ENCODE results near the gene SLC49A3. TPM values are rescaled to one million over a fixed set of nuclear protein-coding genes. Genes with fewer than 3 reads are reported as not detected.

The SLC49A3 gene
- total RNA-seq, 4 donors from 2014 or later = 1.3 to 3.4 (median 2.2) TPM

DNA sequence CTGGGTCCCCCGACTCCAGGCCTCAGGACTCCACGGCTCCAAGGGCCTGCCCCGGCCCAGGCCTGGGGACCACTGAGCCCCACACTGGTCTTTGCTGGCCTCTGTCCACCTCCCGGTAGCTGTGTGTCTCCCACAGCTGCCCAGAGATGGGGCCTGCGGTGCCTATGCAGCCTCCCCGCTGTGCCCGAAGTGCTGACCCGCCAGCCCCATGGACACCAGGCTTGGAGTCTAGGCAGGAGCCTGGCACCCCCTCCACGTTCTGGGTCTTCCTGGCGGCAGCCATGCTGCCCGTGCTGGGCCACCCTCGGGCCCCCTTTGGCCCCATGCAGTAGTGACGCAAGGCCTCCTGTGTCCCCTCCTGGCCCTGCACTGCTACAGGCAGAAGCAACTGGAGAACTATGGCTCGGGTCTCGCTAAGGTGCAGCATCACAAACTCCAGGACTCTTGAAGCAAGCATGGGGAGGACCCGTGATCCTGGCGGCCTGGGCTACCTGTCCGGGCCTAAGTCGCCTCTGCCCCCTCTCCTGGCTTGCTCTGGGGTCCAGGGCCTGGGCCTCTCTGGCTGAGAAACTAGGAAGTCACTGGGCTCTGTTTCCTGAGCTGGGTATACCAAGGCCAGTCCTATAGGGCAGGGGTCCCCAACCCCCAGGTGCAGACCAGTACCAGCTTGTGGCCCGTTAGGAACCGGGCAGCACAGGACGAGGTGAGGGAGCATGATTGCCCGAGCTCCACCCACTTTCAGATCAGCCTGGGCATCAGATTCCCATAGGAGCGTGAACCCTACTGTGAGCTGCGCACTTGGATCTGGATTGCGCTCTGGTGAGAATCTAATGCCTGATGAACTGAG is 13.7 kb downstream of the SLC49A3 start:
- peak overlapping the region; percentile 90 to 99 (median 97) for H3K27ac ChIP-seq
- intact Hi-C loops (cut with DNase I; ENCODE audit: low total_unique reads) = loop anchor here (10.0 kb wide), 1 partner anchor 180 kb away; the partner anchor contains the start of genes PIGG and ZNF721
- DNase-seq = peak in 1 of 2 donors; percentile 24

DNA sequence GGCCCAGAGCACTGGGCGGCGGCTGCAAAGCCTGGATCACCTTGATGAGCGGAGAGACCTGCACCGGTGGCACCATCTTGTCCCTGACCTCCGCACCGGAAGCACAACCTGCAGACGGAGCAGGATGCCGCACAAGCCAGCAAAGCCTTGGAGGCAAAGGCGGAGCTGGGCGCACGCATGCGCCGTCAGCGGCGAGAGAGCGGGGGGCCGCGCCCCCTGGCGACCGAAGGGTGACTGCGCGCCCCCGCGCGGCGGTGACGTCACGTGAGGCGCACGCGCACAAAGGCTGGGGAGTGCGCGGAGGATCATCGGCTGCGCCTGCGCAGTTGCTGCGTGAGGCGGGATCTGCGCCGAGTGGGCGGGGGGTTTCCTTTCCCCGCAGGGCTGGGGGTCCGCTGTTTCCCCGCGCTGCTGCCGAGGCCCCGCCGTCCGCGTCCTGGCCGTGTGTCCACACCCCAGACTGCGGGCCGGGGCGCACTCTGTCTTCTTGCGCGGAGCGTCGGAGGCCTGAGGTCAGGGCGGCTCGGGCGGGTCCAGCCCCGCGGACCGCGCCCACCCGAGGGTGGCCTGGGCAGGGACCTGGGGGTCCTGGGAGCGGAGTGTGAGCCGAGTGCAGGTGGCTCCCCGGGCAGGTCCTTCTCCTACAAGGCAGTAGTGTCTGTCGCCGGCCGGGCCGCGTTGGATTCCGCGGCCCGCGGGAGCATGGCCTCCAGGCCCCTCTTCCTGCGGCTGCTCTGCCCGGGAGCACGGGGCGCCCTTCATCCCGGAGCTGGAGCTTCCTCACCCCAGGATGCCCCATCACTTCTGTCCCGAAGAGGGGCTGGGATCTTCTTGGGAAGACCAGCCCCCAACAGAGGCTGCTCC is 14.5 kb downstream of the SLC49A3 start, which contains the start of the genes ATP5ME and MYL5:
Gene ATP5ME, minus strand, starts transcription at position 105 of the 864 bp plus-strand sequence. Its CDS starts 29 bp downstream, at position 76.
Gene MYL5, plus strand, starts transcription at position 371 of the 864 bp plus-strand sequence. CDS start 3,485 bp downstream, outside the sequence.
- ATAC-seq = peak; percentile 91 to 94
- Histone ChIP-seq H3K9me3 (no peaks in the 10 kb centered on the region), H3K36me3 (peaks cover 0 to 23% of the 10 kb centered on the region in 2 donors), H3K4me1 (peaks cover 31 to 48% of the 10 kb centered on the region in 2 donors), H3K27me3 (peaks cover 0 to 5% (median 0%) of the 10 kb centered on the region in 3 donors), H3K27ac (peak within 1 kb of the TSS; percentile 90 to 99 (median 97)), H3K4me3 (peak within 1 kb of the TSS; percentile 88 to 99 (median 98))
- intact Hi-C loops (cut with DNase I; ENCODE audit: low total_unique reads) (loop anchor here (1.0 to 10.0 kb wide), 4 partner anchors 108 to 673 kb away; partner anchors contain the start of genes GAK, PIGG, TMEM175 and UVSSA), in situ Hi-C loops (cut with MboI; ENCODE audit: low sequenced_read_pairs in 4 of 4) (loop anchor here in 1 of 4 donors (10.0 kb wide), 1 partner anchor 110 kb away; no protein-coding TSS in a partner anchor)
- TF ChIP-seq, protein P1, sequence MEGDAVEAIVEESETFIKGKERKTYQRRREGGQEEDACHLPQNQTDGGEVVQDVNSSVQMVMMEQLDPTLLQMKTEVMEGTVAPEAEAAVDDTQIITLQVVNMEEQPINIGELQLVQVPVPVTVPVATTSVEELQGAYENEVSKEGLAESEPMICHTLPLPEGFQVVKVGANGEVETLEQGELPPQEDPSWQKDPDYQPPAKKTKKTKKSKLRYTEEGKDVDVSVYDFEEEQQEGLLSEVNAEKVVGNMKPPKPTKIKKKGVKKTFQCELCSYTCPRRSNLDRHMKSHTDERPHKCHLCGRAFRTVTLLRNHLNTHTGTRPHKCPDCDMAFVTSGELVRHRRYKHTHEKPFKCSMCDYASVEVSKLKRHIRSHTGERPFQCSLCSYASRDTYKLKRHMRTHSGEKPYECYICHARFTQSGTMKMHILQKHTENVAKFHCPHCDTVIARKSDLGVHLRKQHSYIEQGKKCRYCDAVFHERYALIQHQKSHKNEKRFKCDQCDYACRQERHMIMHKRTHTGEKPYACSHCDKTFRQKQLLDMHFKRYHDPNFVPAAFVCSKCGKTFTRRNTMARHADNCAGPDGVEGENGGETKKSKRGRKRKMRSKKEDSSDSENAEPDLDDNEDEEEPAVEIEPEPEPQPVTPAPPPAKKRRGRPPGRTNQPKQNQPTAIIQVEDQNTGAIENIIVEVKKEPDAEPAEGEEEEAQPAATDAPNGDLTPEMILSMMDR (IDR thresholded peaks at IDR 0.05 in 4 of 5, conservative IDR thresholded peaks at IDR 0.05 in 1 of 5) = peak; percentile 79 to 97 (median 88)
- peak; percentile 79 to 93 for TF ChIP-seq POLR2A (IDR thresholded peaks at IDR 0.05)
- DNase-seq = peak; percentile 94 to 96

More for the DNA sequence above, 13.7 kb downstream of the SLC49A3 start:
- peak in 1 of 2 donors; percentile 8 for ATAC-seq
- in situ Hi-C loops (cut with MboI; ENCODE audit: low sequenced_read_pairs in 4 of 4) = loop anchor here in 1 of 4 donors (10.0 kb wide), 1 partner anchor 110 kb away; no protein-coding TSS in a partner anchor
- Histone ChIP-seq H3K4me1 (peaks cover 31 to 48% of the 10 kb centered on the region in 2 donors), H3K9me3 (no peaks in the 10 kb centered on the region), H3K4me3 (peak overlapping the region; percentile 88 to 99 (median 96)), H3K27me3 (peaks cover 0 to 11% (median 3%) of the 10 kb centered on the region in 3 donors), H3K36me3 (peaks cover 0 to 23% of the 10 kb centered on the region in 2 donors)
- TF ChIP-seq, protein P1 (IDR thresholded peaks at IDR 0.05 in 4 of 5, conservative IDR thresholded peaks at IDR 0.05 in 1 of 5) = no peak
- TF ChIP-seq POLR2A (IDR thresholded peaks at IDR 0.05) = no peak

DNA sequence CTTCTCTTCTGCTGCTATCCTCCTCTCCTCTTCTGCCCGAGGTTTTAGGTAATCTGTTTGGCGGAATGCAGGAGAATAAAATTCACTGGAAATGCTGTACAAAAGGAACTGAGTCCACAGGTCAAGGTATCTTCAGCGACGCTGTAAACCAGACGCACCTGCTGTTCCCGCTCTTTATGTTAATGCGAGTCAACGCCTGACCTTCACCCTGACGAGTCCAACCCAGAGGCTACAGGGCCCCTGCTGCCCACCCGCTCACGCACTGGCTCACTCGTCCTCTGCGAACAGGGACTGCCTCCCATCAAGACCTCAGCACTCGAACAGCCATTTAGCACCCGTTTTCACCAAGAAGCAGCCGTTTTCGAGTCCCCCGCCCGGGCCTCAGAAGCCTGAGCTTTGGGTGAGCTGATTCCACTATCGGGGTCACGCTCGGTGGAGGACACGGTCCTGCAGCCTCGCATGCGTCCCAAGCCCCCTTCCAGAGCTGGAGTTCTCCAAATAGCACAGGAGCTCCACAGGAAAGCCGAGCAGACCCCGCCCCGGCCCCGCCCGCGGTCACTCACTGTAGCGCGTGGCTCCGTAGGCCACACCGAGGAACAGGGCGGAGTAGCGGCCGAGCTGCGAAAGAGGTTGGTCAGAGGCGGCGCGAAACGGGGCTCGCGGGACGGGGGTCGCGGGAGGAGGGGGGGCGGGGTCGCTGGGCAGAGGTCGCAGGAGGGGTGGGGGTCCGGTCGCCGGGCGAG is 15.4 kb downstream of the SLC49A3 start:
- Histone ChIP-seq H3K27me3 (no peaks in the 10 kb centered on the region), H3K4me1 (peaks cover 31 to 45% of the 10 kb centered on the region in 2 donors), H3K27ac (peak overlapping the region; percentile 90 to 99 (median 97)), H3K9me3 (no peaks in the 10 kb centered on the region), H3K36me3 (peaks cover 0 to 23% of the 10 kb centered on the region in 2 donors), H3K4me3 (peak overlapping the region; percentile 88 to 99 (median 98))
- TF ChIP-seq, protein P1 (IDR thresholded peaks at IDR 0.05 in 4 of 5, conservative IDR thresholded peaks at IDR 0.05 in 1 of 5) = no peak
- no peak for TF ChIP-seq POLR2A (IDR thresholded peaks at IDR 0.05)
- in situ Hi-C loops (cut with MboI; ENCODE audit: low sequenced_read_pairs in 4 of 4) = loop anchor here in 1 of 4 donors (10.0 kb wide), 1 partner anchor 111 kb away; no protein-coding TSS in a partner anchor
- intact Hi-C loops (cut with DNase I; ENCODE audit: low total_unique reads) = loop anchor here (1.0 to 10.0 kb wide), 4 partner anchors 109 to 674 kb away; partner anchors contain the start of genes GAK, PIGG, TMEM175 and UVSSA
- ATAC-seq = no peak
- peak in 1 of 2 donors; percentile 33 for DNase-seq

Data from gastrocnemius medialis (tissue), 4 donors.